CD4-positive, alpha-beta T cell treated with Interleukin-15 for 4 hours (primary cell): ENCODE results near the gene TFR2.
A peak's percentile ranks its signal among the peaks of the same experiment; 100 is the strongest.

Experiments used
- DNase-seq: peaks from one replicate; pipeline ENCODE4 v3.0.0-alpha.2; 2020; ENCODE audit warnings: low spot score

Gene TFR2

DNA sequence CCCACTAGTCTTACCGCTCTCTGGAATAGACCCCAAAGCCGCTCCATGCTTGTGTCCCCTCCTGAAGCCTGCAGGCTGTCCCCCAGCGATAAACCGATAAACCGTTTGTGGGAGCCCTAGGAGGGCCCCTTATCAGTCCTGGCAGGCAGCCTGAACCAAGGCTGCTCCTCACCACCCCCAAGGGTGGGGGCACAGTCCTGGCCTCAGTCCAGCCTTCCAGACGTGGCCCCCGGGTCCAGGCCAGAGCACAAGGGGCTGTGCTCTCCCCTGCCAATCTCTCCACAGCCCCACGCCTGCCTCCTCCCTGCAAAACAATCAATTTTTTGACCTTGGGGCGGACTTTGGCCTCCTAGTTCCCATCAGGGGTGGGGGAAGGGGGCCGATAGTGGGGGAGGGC is at the start of gene TFR2:
Gene TFR2 (minus strand): TSS at position 90 of the 397 bp plus-strand sequence. CDS start 43 bp downstream, at position 47.
- DNase-seq = no peak

DNA sequence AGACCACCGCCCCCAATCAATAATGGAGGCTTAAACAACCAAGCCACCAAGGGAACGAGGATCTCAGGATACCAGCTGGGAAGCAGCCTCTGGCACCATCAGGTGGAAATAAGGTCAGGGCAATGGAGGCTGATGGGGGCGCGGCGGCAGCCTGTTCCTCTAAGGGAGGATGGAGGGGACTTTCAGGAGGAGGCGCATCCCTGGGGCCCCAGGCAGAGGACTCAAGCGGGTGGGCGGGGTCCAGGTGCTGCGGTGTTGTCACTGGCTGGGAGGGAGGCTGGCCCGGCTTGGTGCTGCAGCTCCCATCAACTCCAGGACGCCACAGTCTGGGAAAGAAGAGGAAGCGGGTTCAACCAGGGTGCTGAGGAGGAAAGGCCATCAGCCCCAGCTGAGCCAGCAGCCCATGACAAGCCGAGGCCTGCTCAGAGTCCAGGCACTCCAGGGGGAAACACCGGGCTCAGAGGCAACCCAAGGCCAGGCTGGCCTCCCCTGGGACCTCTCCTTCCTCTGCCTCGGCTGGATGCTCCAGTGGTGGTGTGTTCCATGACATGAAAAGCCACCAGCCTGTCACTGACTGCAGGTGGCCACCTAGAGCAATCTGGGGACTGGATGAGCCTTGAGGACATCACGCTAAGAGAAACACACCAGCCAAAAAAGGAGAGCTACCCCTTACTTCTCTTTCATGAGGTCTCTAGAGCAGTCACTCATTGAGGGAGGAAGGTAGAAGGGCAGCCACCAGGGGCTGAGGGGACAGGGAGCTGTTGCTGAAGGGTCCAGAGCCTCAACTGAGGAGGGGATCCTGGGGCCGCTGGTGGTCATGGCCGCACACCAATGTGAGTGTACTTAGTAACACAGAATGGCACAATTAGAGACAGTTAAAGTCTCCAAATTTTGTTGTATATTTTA is 48.1 kb upstream of the TFR2 start:
- no peak for DNase-seq

DNA sequence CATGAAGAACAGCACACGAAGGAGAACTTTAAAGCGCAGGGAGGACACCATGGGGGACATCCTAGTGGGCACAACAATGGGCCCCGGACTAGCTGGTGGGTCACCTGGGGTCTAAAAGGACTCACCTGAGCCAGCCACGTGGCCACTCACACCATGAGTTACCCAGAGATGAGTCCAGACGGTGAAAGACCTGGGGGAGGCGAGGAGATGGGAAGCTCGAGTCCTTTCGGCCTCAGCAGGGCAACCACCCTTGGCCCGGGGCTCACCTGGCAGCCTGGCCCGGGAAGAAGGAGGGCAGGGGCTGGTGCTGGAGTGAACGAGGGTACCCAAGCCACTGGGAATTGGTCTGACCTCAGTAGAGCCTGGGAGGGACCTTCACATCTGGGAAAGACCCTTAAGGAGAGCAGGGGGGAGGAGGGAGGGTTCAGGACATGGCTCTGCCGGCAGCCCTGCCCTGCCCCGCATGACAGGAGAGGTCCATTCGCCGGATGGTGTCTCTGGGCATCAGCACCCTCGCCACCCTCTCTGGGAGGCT is 47.0 kb upstream of the TFR2 start:
- no peak for DNase-seq

DNA sequence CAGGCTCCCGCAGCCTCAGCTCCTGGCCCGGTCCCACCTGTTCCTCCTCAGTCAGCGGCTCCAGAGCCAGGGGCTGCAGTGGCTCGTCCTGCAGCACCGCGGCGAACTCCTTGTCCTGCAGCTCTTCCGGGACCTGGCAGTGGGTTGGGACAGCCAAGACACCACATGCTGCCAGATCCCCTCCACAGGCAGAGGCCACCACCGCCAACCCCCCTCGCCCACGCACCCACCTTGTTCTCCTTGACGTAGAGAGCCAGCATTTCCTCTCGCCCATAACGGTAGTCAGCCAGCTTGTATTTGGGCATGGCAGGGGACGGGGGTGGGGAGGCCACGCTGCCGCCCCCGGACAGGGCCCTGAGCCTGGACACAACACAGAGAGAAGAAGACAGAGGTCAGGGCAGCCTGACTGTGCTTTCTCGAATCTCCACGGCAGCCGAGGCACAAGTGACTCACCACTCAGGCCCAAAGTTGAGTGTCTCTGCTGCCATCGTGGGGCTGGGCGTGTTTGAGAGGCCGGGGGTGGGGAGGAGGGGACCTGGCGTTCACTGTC is 46.5 kb upstream of the TFR2 start:
- DNase-seq = no peak

DNA sequence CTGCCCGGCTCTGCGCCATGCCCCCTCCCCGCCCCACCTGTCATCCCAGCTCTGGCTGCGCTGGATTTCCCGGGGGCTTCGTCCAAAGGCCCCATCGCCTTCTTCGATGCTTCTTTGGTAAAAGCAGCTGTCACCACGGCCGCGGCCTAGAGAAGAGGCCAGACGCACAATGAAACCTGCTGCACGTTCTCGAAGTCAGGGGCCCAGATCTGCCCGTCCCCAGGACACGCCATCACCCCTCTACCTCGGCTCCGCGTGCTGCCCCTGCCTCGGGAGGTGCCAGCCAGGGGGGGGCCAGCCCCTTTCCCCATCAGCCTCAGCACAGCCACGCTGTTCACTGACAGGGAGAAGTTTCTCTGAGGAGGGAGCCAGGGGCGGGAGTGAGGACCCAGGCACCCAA is 45.9 kb upstream of the TFR2 start:
- no peak for DNase-seq

DNA sequence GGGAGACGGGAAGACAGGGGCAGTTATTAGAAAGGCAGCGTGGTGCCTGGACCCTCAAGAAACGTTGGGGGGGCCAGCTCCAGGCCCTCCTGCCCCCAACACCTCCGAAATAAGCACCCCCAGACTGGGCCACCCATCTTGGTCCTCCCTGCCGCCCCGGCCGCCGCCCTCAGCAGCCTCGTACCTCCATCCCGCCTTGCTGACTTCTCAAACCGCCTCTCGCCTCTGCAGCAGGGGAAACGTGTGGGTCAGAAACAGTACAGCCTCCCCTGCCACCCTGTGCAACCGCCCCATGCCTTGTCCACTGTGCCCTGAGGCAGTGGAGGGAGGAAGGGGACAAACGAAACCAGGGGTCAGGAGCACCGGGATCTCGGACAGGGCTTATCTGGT is 45.5 kb upstream of the TFR2 start:
- DNase-seq = no peak

DNA sequence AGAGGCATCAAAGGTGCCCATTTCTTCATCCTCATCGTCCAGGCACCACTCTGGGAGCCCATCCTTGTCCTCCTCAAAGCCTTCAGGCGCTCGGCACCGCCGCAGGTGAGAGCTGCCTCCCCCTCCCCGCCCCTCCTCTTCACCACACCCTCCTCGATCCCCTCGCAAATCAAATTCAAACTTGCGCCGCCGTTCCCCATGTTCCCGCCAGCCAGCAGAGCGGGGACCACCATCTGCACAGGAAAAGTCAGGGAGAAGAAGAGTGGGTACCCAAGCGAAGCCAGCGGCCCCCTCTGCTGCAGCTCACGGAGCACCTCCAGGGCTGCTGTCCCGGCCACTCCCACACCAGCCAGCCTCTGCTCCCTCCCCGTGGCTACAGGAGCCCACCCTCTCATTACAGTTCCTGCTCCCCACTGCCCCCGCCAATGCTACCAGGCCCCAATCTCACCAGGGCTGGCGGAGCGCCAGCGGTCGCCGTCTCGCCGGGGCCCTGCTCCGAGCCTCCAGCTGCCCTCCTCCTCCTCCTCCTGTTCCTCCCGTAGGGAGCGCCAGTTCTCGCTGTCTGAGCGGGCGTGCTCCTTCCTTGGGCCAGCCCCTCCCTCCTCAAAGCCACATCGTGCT is 45.0 kb upstream of the TFR2 start:
- no peak for DNase-seq

DNA sequence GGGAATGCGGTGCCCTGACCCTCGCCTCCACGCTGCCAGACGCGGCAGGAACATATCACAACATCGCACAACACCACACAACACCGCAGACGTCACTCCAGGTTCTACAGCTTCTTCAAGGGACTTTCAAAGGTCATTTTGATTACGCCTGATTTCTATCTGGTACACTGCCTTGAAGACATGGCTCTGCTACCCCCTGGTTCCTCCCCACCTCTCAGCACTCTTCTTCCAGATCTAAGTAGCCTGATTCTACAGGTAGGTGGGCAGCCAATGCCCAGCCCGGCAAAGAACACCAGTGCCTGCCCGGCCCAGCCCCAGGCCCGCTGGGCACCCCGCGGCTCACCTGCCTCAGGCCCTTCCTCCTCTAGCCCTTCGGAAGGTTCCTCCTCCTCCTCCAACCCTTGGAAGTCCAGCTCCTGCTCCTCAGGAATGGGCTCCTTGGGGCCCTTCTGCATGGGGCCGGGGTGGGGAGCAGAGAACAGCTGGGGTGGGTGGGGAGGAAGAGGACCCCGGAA is 44.3 kb upstream of the TFR2 start:
- DNase-seq = no peak

DNA sequence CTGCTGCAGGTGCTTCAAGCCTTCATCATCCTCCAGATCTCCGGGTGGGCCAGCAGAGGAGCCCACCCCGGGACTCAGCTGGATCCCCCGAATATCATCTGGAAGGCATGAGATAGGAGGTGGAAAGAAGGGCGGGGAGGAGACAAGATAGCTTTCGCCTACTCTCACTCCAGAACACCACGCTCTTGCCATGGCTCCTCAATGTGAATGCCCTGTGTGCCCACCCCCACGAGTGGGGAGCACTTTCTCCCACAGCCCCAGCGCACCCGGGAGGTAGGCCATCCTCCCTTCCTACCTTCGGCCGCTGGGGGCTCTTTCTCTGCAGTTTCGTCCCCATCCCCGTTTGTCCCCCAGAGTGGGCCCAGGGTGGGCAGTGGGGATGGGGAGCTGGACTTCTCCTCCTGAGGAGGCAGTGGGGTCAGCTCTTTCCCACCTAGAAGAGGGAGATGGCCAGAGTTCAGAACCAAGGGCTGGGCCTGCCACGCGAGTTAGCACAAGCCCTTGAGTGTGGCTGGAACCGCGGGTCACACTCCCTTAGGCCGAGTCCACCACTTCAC is 43.8 kb upstream of the TFR2 start:
- DNase-seq = no peak

DNA sequence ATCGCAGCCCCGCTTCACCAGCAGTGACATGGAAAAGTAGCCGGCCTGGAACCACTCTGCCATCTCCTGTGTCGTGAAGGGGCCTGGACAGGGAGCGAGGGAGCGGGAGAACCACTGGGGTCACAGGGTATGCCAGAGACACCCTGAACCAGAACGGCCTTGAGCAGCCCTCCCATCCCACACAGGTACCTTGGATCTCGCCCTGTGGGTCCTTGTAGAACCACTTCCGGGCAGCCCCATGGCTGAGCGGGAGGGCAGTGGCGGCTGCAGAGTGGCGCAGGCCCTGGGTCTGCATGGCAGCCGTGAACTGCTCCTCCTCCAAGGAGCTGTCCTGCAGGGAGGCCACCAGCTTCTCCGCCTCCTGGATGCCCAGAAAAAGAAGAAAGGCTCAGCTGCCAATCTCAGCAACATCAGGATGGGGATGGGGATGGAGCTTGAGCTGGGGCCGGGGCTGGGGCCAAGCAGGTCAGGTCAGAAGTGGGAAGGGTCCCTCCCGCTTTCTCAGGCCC is 43.2 kb upstream of the TFR2 start:
- DNase-seq = no peak

DNA sequence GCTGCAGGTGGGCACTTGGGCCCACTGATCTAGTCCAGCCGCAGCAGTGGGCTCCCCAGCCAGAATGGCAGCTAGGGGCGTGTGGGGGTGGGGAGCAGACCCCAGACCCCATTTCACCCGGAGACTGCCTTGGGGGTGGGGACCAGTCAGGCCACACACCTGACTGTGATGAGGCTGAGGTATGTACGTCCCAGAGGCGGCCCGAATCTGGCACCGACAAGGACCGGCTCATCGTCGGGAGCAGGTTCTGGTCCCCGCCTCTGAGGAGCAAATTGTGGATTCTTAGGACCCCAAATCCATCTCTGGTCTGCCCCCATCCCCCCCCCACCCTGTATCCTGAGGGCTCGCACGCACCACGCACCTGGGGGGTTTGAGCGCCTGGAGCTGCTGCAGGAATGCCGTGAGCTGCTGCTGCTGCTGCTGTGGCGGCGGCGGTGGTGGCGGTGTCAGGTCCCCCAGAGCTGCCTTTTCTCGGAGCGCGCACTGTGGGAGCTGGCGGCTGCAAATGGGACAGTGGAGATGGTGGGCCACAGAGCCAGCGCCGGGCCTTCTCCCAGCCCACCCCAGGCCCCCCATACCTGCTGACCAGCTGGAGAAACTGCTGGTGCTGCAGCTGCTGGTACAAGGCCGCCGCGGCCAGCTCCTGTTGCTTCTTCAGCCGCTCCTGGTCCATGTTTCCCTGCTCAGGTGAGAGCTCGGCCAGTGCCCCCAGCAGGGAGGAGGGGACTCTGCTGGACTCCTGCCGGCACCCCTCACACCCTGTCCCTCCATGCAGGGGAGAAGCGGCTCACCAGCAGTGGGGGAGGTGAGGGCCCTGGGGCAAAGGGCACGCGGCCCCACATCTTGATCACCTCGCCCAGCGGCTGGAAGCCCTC is 42.5 kb upstream of the TFR2 start:
- no peak for DNase-seq

DNA sequence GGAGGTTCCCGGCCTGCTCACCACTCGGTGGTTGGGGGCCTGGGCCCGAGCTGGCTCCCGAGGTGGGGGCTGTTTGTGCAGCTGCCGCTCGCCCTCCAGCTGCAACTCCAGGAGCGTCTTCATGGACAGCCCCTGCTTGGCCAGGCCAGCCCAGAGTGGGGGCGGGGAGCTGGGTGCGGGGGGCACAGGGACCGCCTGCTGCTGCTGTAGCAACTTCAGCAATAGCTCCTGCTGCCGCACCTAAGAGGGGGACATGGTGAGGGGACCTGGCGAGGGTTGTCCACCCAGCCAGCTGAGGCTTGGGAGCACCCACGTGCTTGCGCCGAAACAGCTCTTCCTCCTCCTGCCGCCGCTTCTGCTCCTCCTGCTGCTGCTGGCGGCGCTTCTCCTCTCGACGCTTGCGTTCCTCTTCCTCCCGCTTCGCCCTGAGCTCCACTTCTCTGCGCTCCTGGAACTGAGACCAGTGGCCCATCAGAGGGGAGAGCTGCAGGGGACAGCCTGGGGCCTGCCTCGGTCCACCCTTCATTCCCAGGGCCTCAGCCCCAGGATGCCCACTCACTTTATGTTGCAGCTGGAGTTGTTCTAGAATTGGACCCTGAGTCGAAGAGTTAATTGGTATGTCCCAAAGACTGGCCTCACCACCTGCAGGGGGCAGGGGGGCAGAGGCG is 41.8 kb upstream of the TFR2 start:
- DNase-seq = no peak

DNA sequence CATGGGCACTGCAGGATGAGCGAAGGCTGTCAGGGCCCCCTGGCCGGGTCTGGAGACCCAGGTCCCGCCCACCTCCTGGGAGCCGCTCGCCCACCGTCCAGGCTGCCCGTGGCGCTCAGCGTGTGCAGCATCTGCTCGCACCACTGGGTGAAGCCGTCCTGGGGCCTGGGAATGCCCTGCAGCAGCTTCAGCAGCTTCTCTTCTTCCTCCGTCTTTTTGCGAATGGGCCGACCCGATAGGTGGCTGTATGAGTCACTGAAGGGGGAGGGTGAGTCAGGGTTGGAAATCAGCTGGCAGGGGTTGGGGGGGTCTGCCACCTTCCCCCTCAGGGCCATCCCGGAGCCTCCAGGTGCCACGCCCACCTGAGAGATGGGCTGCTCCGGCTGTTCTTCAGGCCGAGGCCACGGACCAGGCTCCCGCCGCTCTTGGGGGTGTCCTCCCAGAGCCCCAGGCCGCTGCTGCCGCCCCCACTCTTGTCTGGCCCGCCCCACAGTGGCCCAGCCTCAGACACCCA is 40.9 kb upstream of the TFR2 start:
- peak; percentile 30 for DNase-seq

DNA sequence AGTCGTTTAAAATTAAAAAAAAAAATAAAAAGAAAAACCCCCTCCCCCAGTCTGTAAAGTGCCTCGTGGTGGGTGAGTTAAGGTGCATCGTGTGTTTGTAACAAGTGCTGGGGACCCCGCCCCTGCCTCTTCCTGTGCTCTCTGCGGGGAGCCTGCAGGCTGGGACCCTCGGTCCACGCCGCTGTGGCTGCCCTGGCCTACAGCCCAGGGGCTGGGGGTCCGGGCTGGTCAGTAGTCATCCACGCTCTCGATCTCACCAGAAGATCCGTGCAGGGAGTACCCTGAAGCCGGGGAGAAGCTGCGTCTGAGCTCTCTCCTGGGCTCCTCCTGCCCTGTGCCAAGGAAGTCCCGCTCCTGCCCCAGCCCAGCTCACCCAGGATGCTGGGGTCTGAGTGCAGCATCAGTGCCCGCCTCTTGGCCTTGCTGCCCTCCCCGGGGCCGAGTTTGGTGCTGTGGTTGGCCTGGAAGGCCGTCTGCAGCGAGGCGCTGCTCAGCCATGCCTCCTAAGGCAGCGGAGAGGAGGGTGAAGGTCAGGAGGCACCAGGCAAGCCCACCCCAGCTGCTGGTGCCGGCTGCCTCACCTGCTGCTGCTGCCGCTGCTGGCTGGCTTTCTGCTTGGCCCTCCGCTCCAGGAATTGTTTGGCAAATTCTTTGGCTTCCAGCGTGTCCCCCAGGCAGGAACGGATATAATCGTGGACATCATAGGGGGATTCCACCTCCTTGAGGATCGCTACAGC is 40.3 kb upstream of the TFR2 start:
- DNase-seq = no peak

DNA sequence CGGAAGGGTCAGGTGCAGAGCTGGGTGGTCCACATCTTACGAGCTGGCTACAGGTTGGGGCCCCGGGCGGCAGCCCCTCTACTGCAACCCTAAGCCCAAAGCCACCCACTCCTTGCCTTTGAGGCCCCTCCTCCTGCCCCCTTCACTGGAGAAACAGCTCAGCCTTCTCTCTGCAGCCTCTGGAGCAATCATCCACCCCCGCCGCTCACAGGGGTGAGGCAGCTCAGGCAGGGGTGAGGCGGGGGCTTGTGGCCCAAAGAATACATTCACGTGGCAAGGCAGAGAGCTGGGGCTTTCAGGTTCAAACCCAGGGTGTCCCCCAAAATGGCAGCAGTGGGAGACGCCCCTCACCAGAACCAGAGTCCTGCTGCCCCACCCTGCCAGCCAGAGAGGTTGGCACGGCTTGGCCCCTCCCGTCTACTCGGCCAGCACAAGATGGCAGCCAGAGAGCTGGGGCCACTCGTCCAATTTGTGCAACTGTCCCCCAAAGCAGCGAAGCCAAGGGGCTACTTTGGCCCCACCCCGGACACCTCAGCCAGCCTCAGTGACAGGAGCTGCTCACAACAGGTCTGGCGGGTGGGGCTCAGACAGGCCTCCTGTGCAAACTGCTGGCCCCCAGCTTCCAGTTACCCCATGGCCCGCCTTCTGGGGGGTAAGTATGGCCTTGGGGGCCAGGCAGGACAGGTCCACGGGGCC is 39.4 kb upstream of the TFR2 start:
- no peak for DNase-seq

DNA sequence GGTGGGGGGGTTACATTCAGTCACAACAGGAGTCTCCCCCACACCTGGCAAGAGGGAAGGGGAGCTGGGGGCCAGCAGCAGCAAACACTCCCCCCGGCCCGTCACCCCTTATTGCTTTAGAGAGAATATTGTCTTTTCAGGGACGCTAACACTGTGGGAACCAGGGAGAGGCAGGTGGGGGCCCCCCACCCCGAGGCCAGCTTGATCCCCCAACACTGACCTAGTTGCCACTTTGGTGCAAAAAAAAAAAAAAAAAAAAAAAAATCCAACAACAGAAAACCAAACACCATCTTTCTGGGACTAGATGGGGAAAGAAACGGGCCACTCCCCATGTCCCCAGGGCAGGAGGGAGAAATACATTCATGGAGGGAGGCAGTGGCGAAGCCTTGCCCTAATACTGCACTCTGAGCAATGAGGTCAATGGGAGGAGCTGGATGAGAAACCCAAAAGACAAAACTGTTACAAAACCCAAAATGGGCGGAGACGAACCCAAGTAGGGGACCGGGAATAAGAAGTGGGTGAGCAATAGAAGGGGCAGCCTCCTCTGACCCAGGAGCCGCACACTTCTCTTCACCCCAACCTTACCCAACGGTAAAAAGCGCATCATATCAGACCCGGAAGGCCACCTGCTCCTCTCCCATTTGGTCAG is 38.7 kb upstream of the TFR2 start:
- DNase-seq = no peak

DNA sequence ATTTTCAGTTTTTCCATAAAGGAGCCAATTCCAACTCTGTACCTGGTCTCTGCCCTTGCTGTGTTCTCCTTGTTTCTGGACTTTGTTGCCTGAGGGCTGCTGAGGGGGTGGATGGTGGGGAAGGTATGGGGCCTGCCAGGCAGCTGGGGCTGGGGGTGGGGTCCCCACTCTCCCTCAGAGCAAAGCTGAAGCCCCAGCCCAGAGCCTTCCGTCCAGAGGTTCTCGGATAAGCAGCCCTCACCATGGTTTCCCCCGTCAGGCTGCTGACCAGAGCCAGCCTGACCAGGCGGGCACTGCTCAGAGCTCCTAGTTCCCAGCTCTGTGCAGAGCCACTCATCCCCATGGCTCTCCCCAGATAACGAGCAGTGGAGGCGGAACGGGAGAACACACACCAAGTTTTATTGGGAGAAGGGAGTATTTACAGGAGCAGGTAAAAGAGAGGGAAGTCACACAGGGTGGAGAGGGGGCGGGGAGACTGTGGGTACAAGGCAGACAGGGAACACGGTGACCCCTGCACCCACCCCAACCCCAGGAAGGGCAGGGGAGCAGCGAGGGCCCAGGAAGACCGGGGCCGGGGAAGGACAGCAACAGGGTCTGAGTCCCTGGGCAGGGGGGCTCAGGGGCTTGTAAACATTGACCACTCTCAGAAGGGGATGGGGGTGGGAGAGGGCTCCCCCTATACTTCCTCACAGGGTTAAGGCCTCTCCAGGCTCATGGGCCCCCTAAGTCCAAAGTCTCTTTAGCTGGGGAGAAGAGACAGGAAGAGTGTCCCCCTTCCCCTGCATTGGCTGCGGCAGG is 38.0 kb upstream of the TFR2 start:
- DNase-seq = no peak
